Neural cell (in vitro differentiated cells): ENCODE measurements around the gene DNAH8.

Source experiments
- CTCF ChIP-seq: fragments of 450-650 bp; IDR thresholded peaks from 2 replicates; pipeline ENCODE4 v1.5.1; 2014; ENCODE audit warnings: antibody characterized with exemption, mild to moderate bottlenecking, moderate library complexity; ENCODE audit not compliant: poor library complexity, severe bottlenecking
- EP300 ChIP-seq: fragments of 450-650 bp; conservative IDR thresholded peaks from 2 replicates; pipeline ENCODE4 v1.6.1; 2014; ENCODE audit warnings: antibody characterized with exemption, mild to moderate bottlenecking, moderate library complexity; ENCODE audit not compliant: poor library complexity, severe bottlenecking
- EZH2 ChIP-seq: fragments of 200-600, 300-800 bp; shearing (Covaris generic), sonication (generic); IDR thresholded peaks from 2 replicates; pipeline ENCODE4 v1.6.1; 2014; ENCODE audit warnings: antibody characterized with exemption, low read length, borderline replicate concordance, mild to moderate bottlenecking; ENCODE audit not compliant: insufficient read depth, poor library complexity, severe bottlenecking
- POLR2AphosphoS5 ChIP-seq: IDR thresholded peaks from 2 replicates; pipeline ENCODE4 v1.6.1; 2012

GRCh38 chr6:38938741-38939140 lies 223.6 kb downstream of the DNAH8 start:
- TF ChIP-seq CTCF (no peak), EP300 (no peak), EZH2 (no peak), POLR2AphosphoS5 (no peak)
